Fibroblast of gingiva (primary cell): Measurements from ENCODE around the gene HIPK2.
A peak's percentile ranks its signal among the peaks of the same experiment; 100 is the strongest.

Source experiments
- DNase-seq: peaks from one replicate; pipeline ENCODE4 v3.0.0-alpha.2; 2011; ENCODE audit warnings: low read depth

The HIPK2 gene

DNA sequence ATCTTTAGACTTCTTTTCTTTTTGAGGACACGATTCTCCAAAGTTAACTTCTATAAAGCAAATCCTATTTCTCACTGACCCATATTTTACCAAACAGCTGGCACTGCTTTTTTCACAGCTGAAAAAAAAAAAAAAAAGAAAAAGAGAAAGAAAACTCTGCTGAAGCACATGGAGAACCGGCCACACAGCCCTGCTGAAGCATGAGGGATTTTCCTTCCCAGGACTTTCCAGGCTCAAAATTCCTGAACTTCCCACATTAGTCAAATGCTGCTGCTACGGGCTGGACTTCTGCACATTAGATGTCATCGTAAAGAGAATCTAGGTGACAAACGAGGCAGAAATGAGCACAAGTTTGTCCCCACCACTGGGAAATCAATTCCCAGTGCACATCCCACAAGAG lies 25.2 kb downstream of the HIPK2 start:
- DNase-seq: no peak

DNA sequence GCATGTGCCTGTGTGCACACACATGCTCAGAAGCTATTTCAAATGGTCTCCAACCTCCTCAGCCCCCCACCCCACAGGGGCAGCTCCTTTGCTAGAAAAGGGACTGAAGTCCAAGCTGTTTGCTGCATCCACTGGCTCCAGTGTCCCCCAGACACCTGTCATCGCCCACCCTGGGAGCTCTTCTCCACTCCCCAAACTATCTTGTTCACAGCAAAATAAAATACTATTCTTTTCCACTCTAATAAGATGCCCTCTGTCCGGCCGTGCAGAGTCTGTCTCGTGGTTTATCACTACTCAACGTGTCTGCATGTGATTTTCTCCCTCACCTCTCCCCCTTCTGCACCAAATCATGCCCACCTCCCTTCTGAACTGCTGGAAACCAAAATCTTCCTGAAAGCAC lies 25.6 kb downstream of the HIPK2 start:
- no peak for DNase-seq

DNA sequence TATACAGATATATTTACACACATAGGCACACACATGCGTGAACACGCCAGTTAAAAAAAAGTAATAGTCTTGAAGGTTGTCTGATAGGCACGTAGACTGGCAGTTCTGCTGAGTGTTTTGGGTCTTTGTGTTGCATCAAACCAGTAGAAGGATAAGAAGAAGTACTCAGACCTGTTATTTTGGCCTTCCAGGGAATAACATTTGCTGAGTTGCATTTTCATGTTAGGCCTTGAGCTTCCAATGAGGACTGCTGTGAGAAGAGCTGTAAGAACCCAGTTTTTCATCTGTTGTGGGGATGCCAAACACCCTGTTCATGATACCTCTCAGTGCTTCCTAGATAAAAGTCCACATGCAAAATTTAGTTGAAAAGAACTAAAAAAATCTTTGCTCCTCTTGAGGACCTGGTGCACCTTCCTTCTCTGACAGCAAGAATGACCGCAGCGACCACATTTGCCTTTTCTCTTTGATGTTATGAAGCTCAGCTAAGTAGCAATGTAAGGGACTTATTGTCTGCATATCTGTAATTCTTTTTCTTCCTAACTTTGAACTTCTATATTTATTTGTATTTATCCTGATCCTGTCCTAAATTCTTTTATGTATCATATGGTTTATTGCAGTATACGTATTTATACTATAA lies 27.2 kb downstream of the HIPK2 start:
- DNase-seq: no peak

DNA sequence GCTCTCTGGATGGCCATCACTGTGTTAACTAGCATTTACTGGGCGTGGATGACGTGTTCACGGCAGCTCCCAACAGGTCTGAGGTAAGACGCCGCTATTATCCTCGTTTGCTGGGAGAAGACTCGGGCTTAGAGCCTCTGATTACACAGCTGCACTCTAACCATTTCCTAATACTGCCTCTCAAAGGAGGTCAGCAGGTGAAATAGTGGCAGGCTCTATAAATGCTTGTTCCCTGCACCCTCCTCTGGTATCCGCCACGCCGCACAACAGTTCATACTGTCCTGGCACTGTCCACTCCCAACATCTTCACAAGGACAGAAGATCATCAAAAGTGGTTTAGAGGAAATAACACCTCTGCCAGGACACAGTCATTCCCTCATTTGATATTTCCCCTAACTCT lies 28.3 kb downstream of the HIPK2 start:
- DNase-seq: no peak

DNA sequence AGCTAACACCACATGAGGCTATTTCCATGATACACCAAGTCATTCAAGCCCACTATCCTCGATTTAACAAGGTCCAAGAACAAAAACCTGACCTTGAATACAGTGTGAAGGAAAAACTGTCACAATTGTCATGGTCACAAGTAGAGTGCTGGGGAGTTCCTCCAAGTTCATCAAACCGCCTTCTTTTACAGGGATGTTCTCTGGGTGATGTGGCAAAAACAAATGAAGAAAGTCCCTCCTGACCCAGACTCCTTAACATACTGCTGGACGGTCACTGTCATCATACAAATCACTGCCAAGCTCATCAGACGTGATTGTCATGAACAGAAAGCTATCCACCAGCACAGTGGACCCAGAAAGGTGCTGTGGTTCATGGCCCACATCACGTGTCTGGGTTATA lies 28.9 kb downstream of the HIPK2 start:
- no peak for DNase-seq

DNA sequence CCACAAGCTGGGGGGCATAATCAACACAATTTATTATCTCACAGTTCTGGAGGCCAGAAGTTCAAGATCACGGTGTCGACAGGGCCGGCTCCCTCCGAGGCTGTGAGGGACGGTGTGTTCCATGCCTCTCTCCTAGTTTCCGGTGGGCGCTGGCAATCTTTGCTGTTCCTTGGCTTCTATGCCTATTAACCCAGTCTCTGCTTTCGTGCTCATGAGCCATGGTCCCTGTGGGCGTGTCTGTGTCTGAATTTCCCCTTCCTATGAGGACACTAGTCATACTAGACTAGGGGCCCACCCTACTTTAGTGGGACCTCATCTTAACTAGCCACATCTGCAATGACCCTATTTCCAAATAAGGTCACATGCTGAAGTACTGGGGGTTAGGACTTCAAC lies 29.4 kb downstream of the HIPK2 start:
- no peak for DNase-seq

DNA sequence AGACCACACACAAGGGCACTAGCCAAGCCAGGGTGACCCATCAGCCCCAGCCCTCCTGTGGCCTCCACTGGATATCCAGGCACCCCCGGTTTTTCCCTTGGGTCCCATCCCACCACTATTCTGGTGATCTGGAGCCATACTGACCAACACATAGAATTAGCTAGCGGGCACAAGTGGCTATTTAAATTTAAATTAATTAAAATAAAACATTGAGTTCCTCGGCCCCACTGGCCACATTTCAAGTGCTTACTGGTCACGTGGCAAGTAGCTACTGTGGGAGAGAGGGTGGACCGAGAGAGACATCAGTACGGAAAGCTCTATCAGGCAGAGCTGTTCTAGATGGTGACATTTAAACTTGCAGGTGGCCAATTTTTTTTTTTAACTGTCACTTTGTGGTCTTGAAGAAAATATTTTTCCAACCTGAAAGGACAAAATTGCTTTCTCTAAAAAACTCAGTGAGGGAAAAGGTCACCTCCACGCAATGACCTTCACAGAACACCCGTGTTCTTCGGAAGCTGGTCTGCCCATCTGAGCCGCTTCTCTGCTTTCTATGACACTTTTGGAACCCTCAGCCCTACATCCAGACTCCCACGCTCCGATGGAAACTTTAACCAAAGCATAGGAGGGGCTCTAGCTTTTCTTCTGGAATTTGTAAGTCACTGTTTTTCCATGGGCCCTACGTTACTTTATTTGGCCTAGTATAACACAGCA lies 30.0 kb downstream of the HIPK2 start:
- DNase-seq: no peak

DNA sequence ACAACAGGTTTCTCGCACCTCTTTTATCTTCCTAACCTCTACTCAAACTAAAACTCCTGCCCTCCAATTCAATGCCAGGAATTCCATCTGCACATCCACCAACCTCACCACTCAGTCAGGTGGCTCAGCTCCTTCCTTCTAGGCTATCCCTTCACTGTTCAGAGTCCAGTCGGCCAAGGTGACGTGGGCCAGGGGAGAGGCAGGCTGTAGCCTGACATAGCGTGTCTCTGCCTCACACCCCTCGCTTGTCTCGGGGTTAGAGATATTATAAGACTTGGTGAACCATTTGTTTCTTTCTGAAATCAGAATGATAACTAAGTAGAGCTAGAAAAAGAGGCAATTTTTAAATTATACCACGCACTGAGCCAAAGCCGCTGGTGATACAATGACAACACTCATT lies 31.1 kb downstream of the HIPK2 start:
- DNase-seq: no peak

DNA sequence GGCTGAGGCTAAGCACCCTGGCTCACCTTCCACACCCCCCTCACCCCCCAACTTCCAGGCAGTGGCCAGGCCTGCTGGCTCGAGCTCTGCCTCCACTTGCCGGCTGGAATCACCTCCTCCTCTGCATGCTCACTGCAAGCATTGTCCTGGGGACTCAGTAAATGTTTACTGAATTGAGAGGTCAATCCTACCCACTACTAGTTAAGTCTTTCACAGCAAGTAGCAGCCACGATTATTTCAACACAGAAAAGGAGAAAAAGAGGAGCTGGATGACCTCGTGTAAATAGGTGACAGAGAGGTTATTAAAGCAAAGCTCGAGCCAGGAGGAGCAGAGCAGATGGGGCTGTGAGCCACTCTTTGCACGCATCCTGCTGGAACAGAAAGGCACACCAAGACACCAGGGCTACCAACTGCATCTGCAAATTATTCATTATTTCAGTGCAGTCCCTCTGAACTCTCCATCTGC lies 32.1 kb downstream of the HIPK2 start:
- no peak for DNase-seq

DNA sequence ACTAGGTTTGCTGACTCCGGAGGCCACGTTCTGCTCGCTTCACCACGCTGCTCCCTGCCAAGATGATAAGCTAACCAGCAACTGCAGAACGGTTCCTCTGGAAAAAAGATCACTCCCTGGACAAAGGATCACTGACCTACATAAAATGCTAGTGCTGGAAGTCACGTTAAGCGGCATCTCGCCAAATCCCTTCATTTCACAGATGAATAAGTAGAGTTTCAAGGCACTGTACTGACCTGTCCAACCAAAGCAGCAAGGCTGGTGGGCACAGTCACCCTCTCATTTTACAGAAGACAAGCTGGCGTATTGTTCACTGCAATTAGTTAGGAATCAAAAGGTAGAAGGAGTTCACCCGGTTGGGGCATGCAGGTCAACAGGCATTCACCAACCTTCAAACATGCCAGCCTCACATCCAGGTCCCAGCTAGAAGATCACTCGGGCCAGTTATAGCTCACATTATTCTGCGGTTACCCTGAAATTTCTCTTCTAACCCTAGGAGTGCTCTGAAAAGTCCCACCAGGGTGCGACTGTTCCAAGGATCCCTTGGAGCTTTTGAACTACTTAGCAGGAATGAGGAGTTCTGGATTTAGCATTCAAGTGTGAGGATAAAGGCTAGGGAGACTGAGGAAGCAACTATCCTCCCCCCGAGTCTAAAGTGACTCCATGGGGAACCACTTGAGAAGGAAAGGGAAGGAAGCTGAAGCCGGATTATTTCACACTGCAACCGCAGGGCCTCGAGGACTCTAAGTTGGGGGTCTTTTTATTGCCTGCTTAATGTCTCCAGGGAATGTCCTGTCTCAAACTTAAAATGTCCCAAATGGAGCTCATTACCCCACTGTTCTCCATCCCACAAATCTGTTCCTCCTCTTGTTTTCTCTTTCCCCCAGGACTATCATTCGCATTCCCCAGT lies 32.8 kb downstream of the HIPK2 start:
- no peak for DNase-seq

DNA sequence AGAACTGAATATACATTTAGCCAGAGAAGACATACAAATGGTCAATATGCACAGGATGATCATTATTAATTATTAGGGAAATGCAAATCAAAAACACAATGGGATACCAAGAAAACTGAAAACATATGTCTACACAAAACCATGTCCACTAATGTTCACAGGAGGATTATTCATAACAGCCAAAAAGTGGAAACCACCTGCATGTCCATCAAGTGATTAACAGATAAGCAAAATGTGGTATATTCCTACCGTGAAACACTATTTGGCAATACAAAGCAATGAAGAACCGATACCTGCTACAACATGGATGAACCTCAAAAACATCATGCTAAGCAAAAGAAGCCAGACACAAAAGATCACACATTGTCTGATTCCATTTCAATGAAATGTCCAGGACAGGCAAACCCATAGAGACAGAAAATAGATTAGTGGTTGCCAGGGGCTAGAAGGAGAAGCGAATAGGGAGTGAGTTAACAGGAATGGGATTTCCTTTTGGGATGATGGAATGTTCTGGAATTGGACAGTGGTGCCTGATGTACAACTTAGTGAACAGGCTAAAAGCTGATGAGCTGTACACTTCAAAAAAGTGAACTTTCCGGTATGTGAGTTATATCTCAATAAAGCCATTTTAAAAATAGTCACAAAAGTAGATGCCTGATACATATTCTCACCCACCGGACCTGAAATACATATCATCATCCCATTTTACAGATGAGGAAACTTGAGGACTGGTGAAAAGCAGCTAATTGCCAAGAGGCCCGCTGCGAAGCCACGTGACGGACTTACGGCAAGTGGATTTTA lies 33.6 kb downstream of the HIPK2 start:
- no peak for DNase-seq

DNA sequence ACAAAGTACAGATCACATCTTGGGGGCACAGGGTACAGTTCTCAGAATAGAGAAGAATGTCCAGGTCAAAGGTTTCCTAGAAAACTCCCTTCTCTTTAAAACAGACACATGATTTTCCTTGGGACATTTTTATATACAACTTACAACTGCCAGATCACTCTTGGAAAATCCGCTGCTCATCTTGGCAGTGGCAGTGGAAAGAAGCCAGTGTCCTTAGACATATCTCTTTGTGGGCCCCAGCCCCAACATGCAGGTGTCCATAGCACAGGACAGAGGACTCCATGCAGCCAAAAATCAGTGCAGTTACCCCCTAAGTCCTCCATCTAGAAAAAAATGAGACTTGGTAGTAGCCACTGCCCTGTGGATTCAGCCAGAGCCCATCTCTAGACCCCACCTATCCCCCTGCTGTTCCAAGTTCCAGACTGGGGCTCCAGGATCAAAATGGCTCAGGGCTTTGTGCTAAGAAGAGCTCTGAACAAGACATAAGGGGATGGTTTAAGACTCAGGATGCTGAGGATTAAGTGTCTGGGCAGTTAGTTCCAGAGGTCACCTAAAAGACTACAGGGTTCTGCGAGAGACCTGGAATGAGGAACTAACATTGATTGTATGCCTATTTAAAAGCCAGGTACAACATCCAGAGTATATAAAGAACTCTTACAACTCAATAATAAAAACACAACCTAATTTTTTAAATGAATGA lies 34.4 kb downstream of the HIPK2 start:
- no peak for DNase-seq

DNA sequence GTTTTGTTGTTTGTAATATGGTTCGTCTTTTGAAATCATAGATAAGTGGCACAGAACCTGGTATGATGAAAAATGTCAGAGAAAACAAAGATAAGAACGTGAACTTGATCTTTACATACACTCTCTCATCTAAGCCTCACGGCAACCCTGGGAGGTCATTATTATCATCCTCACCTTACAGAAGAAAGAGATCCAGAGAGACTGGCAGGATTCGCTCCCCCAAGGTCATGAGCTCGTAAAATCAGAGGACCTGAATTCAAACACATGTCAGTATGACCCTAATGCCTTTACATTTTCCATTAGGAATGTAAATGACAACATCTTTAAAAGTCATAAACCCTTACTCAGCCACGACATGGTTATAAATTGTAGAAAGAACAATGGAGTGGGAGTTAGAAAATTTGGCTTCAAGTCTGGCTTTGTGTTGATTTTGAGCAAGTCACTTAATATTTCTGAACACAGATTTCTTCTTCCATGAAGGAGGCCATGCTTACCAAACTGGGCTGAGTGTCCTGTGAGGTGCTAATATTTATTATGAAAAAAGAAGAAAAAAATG lies 35.9 kb downstream of the HIPK2 start:
- no peak for DNase-seq

DNA sequence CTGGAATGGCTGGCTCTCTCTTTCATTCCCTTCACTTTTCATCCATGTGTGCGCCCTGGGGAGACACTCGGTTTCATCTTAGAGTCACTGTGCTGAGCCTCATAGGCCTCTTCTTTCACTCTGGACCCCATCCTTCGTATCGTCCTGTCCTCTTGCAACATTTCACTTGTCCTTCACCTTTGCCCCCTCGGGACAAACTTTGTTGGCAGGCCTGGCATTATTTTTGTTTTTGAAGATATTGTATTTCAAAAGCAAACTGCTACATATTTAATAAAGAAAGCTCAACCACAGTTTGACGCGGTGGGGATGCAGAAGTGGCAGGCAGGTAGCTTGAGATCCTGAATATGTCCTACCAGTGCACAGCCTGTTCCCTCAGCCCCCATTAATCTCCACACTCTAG lies 36.6 kb downstream of the HIPK2 start:
- DNase-seq: no peak

DNA sequence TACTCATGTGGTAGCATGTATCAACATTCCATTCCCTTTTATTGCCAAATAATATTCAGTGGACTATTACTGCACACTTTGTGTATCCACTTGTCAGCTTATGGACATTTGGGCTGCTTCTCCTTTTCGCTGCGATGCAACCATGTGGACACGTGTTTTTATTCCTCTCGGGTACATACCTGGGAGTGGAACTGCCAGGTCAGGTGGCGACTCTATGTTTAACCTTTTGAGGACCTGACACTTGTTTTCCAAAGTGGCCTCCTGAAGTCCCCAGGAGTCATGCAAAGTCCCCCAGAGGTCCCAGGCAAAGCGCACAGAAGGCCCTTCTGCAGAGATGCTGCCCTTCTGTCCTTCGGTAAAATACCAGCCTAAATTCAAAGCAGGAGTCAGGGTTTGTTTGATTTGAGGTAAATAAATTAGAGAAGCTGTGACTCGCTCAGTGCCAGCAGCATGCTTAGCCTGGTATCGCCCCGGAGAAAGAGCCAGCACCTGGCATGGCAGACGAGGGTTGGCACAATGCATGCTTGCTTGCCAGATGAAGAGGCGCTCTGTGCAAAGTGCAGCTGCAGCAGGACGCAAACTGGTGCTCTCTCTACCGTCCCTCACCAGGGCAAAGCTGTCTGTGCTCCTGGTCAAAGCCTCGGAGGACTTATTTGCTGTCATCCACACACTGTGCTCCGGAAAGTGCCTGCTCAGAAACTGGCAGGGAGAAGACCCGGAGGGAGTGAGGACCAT lies 37.8 kb downstream of the HIPK2 start:
- DNase-seq: no peak

DNA sequence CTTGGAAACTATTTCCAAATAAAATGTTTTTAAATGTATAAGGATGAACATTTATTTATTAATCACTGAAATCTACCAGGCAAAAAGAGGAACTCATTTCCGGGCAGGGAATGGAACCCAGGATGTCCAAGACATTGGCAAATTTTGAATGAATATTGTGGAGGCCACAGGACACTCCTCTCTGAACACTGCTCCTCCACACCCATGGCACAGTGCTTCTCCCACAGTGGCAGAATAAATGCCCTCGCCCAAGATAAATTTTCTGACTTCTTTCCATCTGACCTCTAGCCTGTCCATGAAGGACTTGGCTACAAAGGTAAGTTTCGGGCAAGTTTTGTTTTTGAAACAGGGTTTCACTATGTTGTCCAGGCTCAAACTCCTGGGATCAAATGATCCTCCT lies 39.0 kb downstream of the HIPK2 start:
- DNase-seq: no peak

DNA sequence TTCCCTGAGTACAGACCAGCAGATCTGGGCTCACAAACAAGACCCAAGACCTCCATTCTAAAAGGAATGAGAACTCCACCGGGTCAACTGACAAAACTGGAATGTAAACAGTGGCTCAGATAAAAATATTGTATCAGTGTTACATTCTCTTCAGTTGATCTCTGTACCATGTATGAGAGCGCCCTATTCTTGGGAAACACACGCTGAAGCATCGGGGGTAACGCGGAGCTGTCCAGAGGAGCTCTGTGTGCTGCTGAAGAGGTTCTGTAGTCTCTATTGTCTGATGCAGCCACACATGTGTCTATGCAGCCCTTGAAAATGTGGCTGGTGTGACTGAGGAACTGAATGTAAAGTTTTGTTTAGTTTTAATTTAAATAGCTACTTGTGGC lies 39.7 kb downstream of the HIPK2 start:
- DNase-seq: peak; percentile 52

DNA sequence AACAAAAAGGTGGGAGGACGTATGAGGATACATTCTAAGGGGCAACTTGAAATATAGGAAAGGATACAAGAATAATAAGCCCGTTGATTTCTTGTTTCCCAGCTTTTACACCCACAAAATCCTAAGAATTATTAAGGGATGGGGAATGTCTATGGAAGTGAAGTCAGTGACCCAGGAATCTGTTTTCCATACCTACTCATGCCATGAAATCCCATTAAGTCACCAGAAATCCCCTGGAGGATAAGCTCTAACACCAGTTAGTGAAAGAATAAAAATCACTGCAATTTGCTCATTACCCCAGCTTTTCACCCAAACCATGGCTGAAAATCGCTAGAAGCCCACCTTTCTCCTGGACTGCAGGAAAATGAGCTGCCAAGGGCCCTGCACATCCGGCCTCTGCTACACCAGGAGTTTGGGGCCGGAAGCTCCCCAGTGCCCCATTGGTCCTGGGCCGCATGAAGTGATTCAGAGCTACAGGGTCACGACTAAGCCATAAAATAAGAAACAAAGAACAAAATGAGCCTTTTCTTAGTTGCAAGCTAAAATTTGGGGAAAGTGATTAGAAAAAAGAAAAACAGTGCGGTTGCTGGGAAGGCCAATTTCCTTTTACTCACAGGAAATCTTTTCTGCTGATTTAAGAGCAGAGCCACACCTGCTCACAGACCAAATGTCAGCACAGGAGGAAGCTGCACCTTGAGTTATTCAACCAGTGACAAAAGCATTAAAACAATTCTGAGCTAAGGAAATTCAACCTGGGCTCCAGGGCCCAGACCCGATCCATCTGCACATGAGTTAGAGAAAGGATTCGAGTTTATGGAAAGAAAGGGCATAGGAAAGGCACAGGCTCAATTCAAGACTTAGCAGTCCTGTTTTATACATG lies 40.3 kb downstream of the HIPK2 start:
- no peak for DNase-seq

DNA sequence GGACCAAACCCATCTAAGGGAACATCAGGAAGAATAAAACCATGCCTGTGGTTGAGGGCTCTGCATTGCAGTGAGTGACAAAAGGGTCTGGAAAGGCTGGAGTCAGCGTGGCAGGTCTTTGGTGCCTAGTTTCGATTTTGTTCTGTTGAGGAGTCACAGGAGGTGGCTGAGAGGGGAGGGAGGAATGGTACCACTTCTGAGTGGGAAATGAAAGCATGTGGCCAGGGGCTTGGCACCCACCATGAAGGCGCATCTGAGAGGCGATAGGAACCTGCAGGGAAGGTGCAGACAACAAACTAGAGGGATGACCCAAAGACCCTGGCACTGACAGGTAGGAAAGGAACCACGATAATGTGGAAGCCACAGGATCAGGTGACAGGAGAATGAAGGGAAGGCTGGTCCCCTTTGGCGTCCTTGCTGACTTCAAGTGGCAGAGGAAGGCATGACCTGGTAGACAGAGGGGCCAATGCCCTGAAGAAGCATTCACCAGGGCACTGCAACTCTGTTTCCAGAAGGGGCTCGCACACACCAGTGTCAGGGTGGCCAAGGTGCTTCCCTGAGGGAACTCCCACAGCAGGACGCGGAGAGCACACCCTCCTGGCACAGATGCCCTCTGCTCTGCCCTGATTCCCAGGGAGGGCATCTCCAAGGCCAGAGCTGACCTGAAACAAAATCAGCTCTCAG lies 41.7 kb downstream of the HIPK2 start:
- no peak for DNase-seq
